ENCODE data around the gene ADAR.

GRCh38 chr1:154548028-154548427, 60.0 kb downstream of the ADAR start:
- TF ChIP-seq FOXK1 (CRISPR knock-in tag; IDR thresholded peaks at IDR 0.05) (no peak), FOXP4 (CRISPR knock-in tag; IDR thresholded peaks at IDR 0.05) (no peak)
- TF ChIP-seq, protein P1, sequence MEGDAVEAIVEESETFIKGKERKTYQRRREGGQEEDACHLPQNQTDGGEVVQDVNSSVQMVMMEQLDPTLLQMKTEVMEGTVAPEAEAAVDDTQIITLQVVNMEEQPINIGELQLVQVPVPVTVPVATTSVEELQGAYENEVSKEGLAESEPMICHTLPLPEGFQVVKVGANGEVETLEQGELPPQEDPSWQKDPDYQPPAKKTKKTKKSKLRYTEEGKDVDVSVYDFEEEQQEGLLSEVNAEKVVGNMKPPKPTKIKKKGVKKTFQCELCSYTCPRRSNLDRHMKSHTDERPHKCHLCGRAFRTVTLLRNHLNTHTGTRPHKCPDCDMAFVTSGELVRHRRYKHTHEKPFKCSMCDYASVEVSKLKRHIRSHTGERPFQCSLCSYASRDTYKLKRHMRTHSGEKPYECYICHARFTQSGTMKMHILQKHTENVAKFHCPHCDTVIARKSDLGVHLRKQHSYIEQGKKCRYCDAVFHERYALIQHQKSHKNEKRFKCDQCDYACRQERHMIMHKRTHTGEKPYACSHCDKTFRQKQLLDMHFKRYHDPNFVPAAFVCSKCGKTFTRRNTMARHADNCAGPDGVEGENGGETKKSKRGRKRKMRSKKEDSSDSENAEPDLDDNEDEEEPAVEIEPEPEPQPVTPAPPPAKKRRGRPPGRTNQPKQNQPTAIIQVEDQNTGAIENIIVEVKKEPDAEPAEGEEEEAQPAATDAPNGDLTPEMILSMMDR (IDR thresholded peaks at IDR 0.05), result no peak
- TF ChIP-seq, protein P2, sequence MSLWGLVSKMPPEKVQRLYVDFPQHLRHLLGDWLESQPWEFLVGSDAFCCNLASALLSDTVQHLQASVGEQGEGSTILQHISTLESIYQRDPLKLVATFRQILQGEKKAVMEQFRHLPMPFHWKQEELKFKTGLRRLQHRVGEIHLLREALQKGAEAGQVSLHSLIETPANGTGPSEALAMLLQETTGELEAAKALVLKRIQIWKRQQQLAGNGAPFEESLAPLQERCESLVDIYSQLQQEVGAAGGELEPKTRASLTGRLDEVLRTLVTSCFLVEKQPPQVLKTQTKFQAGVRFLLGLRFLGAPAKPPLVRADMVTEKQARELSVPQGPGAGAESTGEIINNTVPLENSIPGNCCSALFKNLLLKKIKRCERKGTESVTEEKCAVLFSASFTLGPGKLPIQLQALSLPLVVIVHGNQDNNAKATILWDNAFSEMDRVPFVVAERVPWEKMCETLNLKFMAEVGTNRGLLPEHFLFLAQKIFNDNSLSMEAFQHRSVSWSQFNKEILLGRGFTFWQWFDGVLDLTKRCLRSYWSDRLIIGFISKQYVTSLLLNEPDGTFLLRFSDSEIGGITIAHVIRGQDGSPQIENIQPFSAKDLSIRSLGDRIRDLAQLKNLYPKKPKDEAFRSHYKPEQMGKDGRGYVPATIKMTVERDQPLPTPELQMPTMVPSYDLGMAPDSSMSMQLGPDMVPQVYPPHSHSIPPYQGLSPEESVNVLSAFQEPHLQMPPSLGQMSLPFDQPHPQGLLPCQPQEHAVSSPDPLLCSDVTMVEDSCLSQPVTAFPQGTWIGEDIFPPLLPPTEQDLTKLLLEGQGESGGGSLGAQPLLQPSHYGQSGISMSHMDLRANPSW (CRISPR knock-in tag; conservative IDR thresholded peaks at IDR 0.05; ENCODE audit: low read depth), result no peak

Measured in WTC11 (cell line).